Ovary (tissue), 3 donors: Measurements from ENCODE around the gene LTBP2.

Experiments used
- CTCF ChIP-seq, 3 donors: fragments of 450-650 bp in 2 of 3; fragments of 200-600 bp in 1 of 3; IDR thresholded peaks; one replicate each; pipeline versions ENCODE4 v1.5.1 to v1.8.0; 2016 to 2022; ENCODE audit warnings: antibody characterized with exemption in 3 of 3, mild to moderate bottlenecking in 1 of 3
- EP300 ChIP-seq: sonication (generic); formaldehyde crosslinking; IDR thresholded peaks from one replicate; pipeline ENCODE4 v1.6.1; 2017; ENCODE audit warnings: antibody characterized with exemption
- POLR2A ChIP-seq: fragments of 450-650 bp; IDR thresholded peaks from one replicate; pipeline ENCODE4 v1.6.1; 2017; ENCODE audit warnings: antibody characterized with exemption, mild to moderate bottlenecking, moderate library complexity
- donor health status: DM: no; HTN: no; CAD: no.

- TF ChIP-seq CTCF (IDR thresholded peaks at IDR 0.05) (no peak), EP300 (no peak), POLR2A (no peak)
Measured at GRCh38 chr14:74591394-74591793, 20.6 kb downstream of the LTBP2 start.
